WTC11 (cell line): ENCODE measurements around the gene MTG1.

Experiments used
- NR1H2 ChIP-seq: sonication (generic); formaldehyde crosslinking; IDR thresholded peaks from 2 replicates; pipeline ENCODE4 v1.9.0; 2021; ENCODE audit warnings: mild to moderate bottlenecking, moderate library complexity, missing genetic modification reagents
- TCF7 ChIP-seq: sonication (generic); formaldehyde crosslinking; IDR thresholded peaks from 2 replicates; pipeline ENCODE4 v1.8.0; 2022; ENCODE audit warnings: mild to moderate bottlenecking, low read depth, missing genetic modification reagents, moderate library complexity
- TF ChIP-seq, protein P1 (sequence below): fragments of 200-600 bp; IDR thresholded peaks from 2 replicates; pipeline ENCODE4 v1.8.0; 2022; ENCODE audit warnings: antibody characterized with exemption

DNA sequence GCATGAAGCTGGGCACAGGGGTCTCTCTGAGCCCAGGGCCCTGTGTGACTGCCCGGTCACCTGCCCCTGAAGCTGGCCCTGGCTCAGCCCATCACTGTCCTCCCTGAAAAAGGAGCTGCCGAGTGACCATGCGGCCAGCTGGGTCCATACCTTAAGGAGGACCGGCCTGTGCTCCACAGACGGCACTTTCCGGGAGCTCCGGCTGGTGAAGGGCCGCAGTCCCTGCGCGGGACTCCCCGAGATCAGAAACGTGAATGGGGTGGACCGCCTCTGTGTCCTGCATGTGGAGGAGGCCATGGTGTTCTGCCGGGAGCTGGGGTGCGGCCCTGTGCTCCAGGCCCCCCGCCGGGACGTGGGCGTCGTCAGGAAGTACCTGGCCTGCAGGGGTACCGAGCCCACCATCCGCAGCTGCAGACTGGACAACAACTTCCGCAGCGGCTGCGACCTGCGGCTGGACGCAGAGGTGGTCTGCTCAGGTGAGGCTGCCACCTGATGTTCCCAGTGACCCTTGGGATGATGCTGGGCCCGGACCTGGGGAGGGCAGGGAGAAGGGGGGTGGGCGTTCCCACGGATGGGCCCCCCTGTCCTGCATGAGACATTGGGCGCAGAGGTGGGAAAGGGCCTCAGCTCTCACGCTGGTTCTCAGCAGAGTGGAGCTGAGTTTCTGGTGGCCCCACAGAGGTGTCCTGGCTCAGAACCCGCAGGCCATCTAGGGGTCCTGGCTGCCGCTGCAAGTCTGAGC is 63.3 kb downstream of the MTG1 start:
- TF ChIP-seq, protein P1, sequence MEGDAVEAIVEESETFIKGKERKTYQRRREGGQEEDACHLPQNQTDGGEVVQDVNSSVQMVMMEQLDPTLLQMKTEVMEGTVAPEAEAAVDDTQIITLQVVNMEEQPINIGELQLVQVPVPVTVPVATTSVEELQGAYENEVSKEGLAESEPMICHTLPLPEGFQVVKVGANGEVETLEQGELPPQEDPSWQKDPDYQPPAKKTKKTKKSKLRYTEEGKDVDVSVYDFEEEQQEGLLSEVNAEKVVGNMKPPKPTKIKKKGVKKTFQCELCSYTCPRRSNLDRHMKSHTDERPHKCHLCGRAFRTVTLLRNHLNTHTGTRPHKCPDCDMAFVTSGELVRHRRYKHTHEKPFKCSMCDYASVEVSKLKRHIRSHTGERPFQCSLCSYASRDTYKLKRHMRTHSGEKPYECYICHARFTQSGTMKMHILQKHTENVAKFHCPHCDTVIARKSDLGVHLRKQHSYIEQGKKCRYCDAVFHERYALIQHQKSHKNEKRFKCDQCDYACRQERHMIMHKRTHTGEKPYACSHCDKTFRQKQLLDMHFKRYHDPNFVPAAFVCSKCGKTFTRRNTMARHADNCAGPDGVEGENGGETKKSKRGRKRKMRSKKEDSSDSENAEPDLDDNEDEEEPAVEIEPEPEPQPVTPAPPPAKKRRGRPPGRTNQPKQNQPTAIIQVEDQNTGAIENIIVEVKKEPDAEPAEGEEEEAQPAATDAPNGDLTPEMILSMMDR: no peak
- TF ChIP-seq TCF7 (CRISPR knock-in tag) (no peak), NR1H2 (CRISPR knock-in tag) (no peak)
